VCaP (cell line): ENCODE measurements around the gene FOXP4.

Source experiments
- H3K27ac ChIP-seq: fragments of 450-650 bp; 2 replicates; pipeline ENCODE4 v1.5.1; 2017
- TF ChIP-seq, protein P1 (sequence below): fragments of 450-650 bp; conservative IDR thresholded peaks from 2 replicates; pipeline ENCODE4 v1.5.1; 2017; ENCODE audit warnings: mild to moderate bottlenecking, moderate library complexity

Gene FOXP4

DNA sequence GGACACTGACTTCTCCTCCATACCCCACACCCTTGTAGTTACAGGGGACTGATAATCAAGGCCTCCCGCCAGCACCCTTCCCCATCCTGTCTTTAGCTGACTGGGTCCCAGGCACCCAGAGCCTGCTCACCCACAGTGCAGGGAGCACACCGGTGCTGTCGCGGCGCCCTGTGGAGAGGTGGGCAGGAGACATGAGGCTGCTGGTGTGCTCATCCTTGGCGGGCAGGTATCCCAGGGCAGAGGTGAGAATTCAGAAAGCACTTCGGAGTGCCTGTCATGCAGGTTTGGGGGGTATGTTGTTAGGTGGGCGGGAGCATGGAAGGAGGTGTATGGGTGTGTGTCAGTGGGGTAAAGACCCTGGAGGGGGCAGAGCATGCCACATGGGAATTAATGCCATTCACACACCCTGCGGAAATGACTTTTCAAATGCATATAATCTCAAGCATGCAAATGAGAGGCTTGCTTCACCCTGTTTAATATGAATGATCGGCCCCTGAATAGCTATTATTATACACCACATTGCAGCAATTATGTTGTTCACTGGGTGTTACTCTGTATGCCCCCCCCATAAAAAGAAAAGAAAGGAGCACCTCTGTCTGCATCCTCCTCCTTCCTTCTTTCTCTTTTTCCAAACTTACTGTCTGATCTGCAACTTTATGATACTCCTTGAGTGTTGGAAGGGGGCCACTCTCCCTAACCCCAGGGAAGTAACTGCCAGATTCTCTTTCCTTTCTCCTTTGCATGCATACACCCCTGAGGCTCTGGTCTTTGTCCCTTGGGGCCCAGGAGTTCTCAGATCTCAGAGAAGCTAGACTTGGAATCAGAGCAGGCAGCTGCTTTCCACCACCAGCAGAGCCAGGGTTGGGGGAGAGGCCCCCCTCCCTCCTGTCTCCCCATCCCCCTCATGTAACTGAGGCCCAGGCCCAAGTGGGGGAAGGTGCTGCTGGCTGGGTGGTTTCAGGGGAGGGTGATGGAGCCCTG lies 16.0 kb downstream of the FOXP4 start:
- TF ChIP-seq, protein P1, sequence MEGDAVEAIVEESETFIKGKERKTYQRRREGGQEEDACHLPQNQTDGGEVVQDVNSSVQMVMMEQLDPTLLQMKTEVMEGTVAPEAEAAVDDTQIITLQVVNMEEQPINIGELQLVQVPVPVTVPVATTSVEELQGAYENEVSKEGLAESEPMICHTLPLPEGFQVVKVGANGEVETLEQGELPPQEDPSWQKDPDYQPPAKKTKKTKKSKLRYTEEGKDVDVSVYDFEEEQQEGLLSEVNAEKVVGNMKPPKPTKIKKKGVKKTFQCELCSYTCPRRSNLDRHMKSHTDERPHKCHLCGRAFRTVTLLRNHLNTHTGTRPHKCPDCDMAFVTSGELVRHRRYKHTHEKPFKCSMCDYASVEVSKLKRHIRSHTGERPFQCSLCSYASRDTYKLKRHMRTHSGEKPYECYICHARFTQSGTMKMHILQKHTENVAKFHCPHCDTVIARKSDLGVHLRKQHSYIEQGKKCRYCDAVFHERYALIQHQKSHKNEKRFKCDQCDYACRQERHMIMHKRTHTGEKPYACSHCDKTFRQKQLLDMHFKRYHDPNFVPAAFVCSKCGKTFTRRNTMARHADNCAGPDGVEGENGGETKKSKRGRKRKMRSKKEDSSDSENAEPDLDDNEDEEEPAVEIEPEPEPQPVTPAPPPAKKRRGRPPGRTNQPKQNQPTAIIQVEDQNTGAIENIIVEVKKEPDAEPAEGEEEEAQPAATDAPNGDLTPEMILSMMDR, result no peak
- H3K27ac ChIP-seq, result no peak overlapping the region

DNA sequence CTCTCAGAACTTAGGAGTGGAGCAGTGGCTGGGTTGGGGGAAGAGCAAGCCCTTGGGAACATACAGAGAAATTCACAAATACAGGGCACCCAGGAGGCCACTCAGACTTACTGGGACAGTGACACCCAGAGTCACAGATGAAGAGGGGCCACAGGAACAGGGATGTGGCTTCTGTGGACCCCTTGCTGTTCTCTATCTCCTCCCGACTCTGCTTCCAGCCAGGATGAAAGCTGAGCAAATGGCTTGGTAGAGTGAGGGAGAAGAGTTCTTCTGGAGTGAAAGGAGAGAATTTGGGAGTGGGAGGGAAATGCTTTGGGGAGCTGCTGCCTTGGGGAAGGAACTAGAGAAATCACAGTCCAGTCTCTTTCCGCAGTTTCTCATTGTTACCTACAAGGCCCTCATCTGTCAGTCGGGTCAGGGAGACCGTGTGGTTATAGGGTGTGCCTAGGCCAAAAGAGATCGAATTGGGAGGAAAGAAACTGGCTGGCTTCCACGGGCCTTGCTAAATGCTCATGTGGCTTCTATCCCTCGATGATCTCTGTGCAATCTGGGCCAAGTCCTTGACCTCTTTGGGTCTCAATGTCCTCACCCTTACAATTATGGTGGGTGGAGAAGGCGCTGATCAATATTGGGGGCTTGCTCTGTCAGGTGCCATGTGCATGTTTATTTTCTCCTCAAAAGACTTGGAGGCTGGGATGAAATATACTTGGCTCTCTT lies 17.0 kb downstream of the FOXP4 start:
- TF ChIP-seq, protein P1, result no peak
- H3K27ac ChIP-seq, result no peak overlapping the region

DNA sequence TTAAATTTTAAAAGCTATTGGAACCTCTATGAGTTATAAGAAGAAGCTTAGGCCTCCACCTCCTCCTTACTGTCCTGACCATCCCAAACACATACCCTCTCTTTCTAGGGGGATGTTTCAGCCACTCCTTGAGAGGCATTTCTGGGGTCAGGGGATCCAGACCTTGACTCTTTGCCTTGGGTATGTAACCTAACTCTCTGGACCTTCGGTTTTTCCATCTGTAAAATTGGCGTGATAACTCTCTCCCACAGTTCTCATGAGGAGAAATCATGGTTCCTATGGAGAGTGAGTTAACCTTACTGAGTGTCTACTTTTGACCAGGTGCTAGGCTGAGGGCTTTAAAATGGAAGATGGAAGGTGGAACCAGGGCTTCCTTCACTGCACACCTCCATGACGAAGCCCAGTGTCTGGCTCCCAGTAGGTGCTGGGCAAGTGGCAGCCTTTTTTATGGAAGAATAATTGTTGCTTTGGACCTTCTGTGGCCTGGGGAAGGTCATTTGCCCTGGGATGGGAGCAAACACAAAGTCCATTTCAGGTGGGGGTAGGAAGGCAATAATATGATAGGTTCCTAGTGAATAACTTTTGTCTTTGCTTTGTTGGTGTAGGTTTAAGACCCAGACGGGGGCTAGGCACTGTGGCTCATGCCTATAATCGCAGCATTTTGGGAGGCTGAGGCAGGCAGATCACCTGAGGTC lies 18.4 kb downstream of the FOXP4 start:
- TF ChIP-seq, protein P1, result no peak
- no peak overlapping the region for H3K27ac ChIP-seq

DNA sequence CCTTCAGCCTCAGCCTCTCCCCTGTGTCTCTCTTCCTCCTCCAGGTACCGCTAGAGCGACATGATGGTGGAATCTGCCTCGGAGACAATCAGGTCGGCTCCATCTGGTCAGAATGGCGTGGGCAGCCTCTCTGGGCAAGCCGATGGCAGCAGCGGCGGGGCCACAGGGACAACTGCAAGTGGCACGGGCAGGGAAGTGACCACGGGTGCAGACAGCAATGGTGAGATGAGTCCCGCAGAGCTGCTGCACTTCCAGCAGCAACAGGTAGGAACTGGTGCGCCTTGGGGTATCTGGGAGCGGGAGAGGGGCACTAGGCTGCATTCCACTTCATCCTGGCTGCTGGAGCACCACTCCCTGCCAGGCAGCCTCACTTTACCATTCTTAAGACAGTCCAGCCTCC lies 19.5 kb downstream of the FOXP4 start:
- TF ChIP-seq, protein P1, result no peak
- H3K27ac ChIP-seq, result no peak overlapping the region

DNA sequence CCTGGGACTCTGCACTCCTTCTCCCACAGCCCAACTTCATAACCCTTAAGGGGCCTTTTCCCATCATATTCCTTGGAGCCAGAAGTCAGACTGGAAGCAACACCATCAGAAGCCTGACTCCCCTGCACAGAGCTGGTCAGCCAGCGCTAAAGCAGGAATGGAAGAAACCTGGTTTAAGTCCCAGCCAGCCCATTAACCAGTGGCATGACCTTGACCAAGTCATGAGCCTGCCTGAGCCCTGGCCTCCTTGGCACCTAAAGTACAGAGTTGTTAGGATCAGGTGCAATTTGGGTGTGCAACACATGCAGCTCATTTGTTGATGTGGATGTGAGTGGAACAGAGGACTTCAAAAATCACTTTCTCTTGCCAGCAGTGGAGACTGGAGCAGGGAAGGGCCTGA lies 20.8 kb downstream of the FOXP4 start:
- peak overlapping the region; percentile 75 for H3K27ac ChIP-seq
- TF ChIP-seq, protein P1, result no peak

DNA sequence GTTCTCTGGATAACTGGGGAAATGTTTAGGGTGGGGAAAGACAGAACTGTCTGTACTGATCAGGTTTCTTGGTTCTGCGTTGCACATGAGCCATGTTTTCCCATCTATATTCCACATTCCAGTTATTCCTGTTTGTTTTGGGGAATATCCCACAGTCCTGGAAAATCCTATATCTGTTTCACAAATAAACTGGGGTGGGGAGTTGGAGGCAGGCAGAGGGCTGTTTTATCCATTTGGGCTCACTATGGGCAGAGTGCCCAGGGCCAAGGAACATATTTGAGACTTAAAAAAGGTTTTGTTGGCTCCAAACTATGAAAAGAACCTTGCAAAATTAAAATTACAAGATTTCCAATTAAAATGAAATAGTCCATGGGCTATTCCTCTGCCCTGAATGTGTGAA lies 21.5 kb downstream of the FOXP4 start:
- peak overlapping the region; percentile 75 for H3K27ac ChIP-seq
- TF ChIP-seq, protein P1, result no peak

DNA sequence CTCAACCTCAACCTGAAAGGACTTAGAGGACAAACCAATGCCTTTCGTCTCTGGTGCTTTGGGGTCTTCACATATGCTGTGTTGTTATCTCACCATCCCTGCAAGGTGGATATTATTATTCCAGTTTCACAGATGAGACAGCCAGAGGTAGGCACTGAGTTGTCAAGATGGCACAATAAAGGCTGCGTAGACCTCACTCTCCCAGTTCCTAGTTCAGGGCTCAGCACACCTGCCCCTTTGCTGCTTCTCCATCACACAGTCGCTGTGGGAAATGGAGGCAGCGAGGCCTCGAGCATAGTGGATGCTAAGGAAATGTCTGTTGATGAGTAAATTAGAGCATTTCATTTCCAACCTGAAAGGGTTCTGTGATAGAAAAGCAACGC lies 22.0 kb downstream of the FOXP4 start:
- H3K27ac ChIP-seq, result peak overlapping the region; percentile 75
- TF ChIP-seq, protein P1, result no peak
